CD14-positive monocyte (primary cell): ENCODE data around the gene TXK. TPM values are rescaled to one million over a fixed set of nuclear protein-coding genes. Genes with fewer than 3 reads are reported as not detected.

Experiments used
- DNase-seq, 3 donors: peaks; one replicate each; pipeline ENCODE4 v3.0.0-alpha.2; 2011 to 2022
- H2AFZ ChIP-seq: 2 replicates; pipeline ENCODE4 v1.6.0; 2012; ENCODE audit warnings: mild to moderate bottlenecking, low read depth, low read length, inconsistent platforms; ENCODE audit not compliant: insufficient read depth, poor library complexity, severe bottlenecking
- H3K27ac ChIP-seq, 2 donors: 1 replicate in 1 of 2; 2 replicates in 1 of 2; pipeline ENCODE4 v1.5.1; 2012 to 2013; ENCODE audit warnings: low read length in 2 of 2, control low read depth in 1 of 2, inconsistent platforms in 1 of 2, low read depth in 1 of 2, mild to moderate bottlenecking in 1 of 2
- H3K27me3 ChIP-seq, 2 donors: one replicate each; pipeline versions ENCODE4 v1.6.0 to v1.6.1; 2011 to 2013; ENCODE audit warnings: low read length in 2 of 2; ENCODE audit not compliant: control insufficient read depth in 2 of 2, insufficient read depth in 2 of 2
- H3K36me3 ChIP-seq, 2 donors: replicated peaks in 1 of 2; 1 replicate in 1 of 2; 2 replicates in 1 of 2; pipeline versions ENCODE4 v1.5.1 to v1.6.1; 2012 to 2013; ENCODE audit warnings: low read length in 2 of 2, control low read depth in 1 of 2, inconsistent platforms in 1 of 2, mild to moderate bottlenecking in 1 of 2; ENCODE audit not compliant: insufficient read depth in 2 of 2, control insufficient read depth in 1 of 2
- H3K4me1 ChIP-seq, 2 donors: 1 replicate in 1 of 2; 2 replicates in 1 of 2; pipeline versions ENCODE4 v1.5.1 to v1.6.1; 2012 to 2013; ENCODE audit warnings: low read length in 2 of 2, control low read depth in 1 of 2, inconsistent platforms in 1 of 2, mild to moderate bottlenecking in 1 of 2, moderate library complexity in 1 of 2; ENCODE audit not compliant: insufficient read depth in 2 of 2, control insufficient read depth in 1 of 2
- H3K4me2 ChIP-seq: replicated peaks from 2 replicates; pipeline ENCODE3; 2012; ENCODE audit warnings: low read length, moderate library complexity, mild to moderate bottlenecking; ENCODE audit not compliant: poor library complexity, severe bottlenecking; ENCODE audit errors: extremely low read depth
- H3K4me3 ChIP-seq, 3 experiments: fragments of 200-600 bp in 1 of 3; sonication (generic) in 1 of 3; replicated peaks in 1 of 3; 1 replicate in 2 of 3; 2 replicates in 1 of 3; pipeline ENCODE4 v1.5.1; 2011 to 2013; ENCODE audit warnings: low read length in 3 of 3, mild to moderate bottlenecking in 3 of 3, control low read depth in 2 of 3, low read depth in 2 of 3, inconsistent platforms in 1 of 3, moderate library complexity in 1 of 3
- H3K79me2 ChIP-seq: 2 replicates; pipeline ENCODE4 v1.6.0; 2012; ENCODE audit warnings: mild to moderate bottlenecking, control low read depth, inconsistent platforms, low read length, moderate library complexity; ENCODE audit not compliant: insufficient read depth
- H3K9ac ChIP-seq: 2 replicates; pipeline ENCODE4 v1.6.0; 2017; ENCODE audit warnings: low read length, mild to moderate bottlenecking; ENCODE audit not compliant: insufficient read depth, poor library complexity, severe bottlenecking
- H3K9me3 ChIP-seq, 2 donors: replicated peaks in 1 of 2; 1 replicate in 1 of 2; 2 replicates in 1 of 2; pipeline versions ENCODE4 v1.5.1 to v1.6.1; 2012 to 2013; ENCODE audit warnings: low read length in 2 of 2, control low read depth in 1 of 2; ENCODE audit not compliant: control insufficient read depth in 1 of 2, insufficient read depth in 1 of 2
- H4K20me1 ChIP-seq: 2 replicates; pipeline ENCODE4 v1.6.0; 2012; ENCODE audit warnings: mild to moderate bottlenecking, low read length, control low read depth, moderate library complexity; ENCODE audit not compliant: insufficient read depth
- H3K27ac Mint-ChIP-seq, 7 donors: one replicate each; pipeline ENCODE4 v1.8.0; 2020; ENCODE audit warnings: mild to moderate bottlenecking in 7 of 7, mixed read lengths in 7 of 7, moderate library complexity in 6 of 7, inconsistent platforms in 2 of 7
- H3K27me3 Mint-ChIP-seq, 3 donors: one replicate each; pipeline ENCODE4 v1.8.0; 2021 to 2022; ENCODE audit warnings: low read depth in 3 of 3, mild to moderate bottlenecking in 3 of 3, mixed read lengths in 3 of 3, moderate library complexity in 3 of 3, inconsistent platforms in 1 of 3
- H3K36me3 Mint-ChIP-seq, 2 donors: one replicate each; pipeline ENCODE4 v1.8.0; 2020; ENCODE audit warnings: mixed read lengths in 2 of 2, inconsistent platforms in 1 of 2, mild to moderate bottlenecking in 1 of 2
- H3K4me1 Mint-ChIP-seq: one replicate; pipeline ENCODE4 v1.8.0; 2020; ENCODE audit warnings: mild to moderate bottlenecking, mixed read lengths
- H3K4me3 Mint-ChIP-seq, 2 donors: one replicate each; pipeline ENCODE4 v1.8.0; 2020; ENCODE audit warnings: mild to moderate bottlenecking in 2 of 2, mixed read lengths in 2 of 2, moderate library complexity in 1 of 2
- H3K9me3 Mint-ChIP-seq, 7 donors: one replicate each; pipeline ENCODE4 v1.8.0; 2020 to 2022; ENCODE audit warnings: mixed read lengths in 7 of 7, mild to moderate bottlenecking in 6 of 7, moderate library complexity in 6 of 7, inconsistent platforms in 2 of 7
- CTCF ChIP-seq: fragments of 200-600 bp; IDR thresholded peaks from one replicate; pipeline ENCODE4 v1.8.0; 2022; ENCODE audit warnings: antibody characterized with exemption, mild to moderate bottlenecking
- WGBS: methylation state at CpG from one replicate; pipeline ENCODE4 v1.1.5; 2013; ENCODE audit warnings: missing lambda C conversion rate; ENCODE audit not compliant: insufficient coverage; 5-methylcytosine and 5-hydroxymethylcytosine counted together
- intact Hi-C, 2 donors: fragments of 100-400 bp; cut with micrococcal nuclease; formaldehyde crosslinking; loops; one replicate each; pipeline versions ENCODE4 v1.15.0 to v1.15.1; 2023
- polyA plus RNA-seq, 3 donors: library from polyadenylated mRNA; depleted of rRNA in 1 of 3; unstranded in 2 of 3; stranded (reverse) in 1 of 3; fragments of 300-500 nt in 2 of 3; fragments of >200 nt in 1 of 3; fragmentation: Illumina TruSeq in 2 of 3; gene quantifications; 1 replicate in 2 of 3; 2 replicates in 1 of 3; pipeline ENCODE4 v1.2.3, GENCODE V29; 2012 to 2021

The TXK gene
- polyA plus RNA-seq, 3 donors, result 0.13 to 0.93 (median 0.54) TPM

- Histone ChIP-seq H3K9ac (no peak overlapping the region), H4K20me1 (no peaks in the 10 kb centered on the region), H3K4me1 (peaks cover 31 to 32% of the 10 kb centered on the region in 2 donors), H3K27me3 (peaks cover 31 to 39% of the 10 kb centered on the region in 2 donors), H3K4me3 (no peak overlapping the region), H3K36me3 (no peaks in the 10 kb centered on the region), H3K9me3 (no peaks in the 10 kb centered on the region), H2AFZ (no peak overlapping the region), H3K27ac (no peak overlapping the region), H3K79me2 (no peaks in the 10 kb centered on the region), H3K4me2 (no peak overlapping the region)
- H3K27me3 Mint-ChIP-seq, result peaks cover 30 to 54% (median 45%) of the 10 kb centered on the region in 3 donors
- H3K4me1 Mint-ChIP-seq, result peaks cover 47% of the 10 kb centered on the region
- intact Hi-C loops, result loop anchor here in 1 of 2 donors (10.0 kb wide), 1 partner anchor 121 kb away; no protein-coding TSS in a partner anchor
- no peak for TF ChIP-seq CTCF
- H3K27ac Mint-ChIP-seq, result peak overlapping the region in 1 of 7 donors; percentile 85
- H3K9me3 Mint-ChIP-seq, result peaks cover 0 to 2% (median 0%) of the 10 kb centered on the region in 7 donors
- 15% methylated on average over 3 of the region's 3 CpGs for WGBS
- H3K4me3 Mint-ChIP-seq, result peak overlapping the region in 1 of 2 donors; percentile 75
- peaks cover 4 to 9% of the 10 kb centered on the region in 2 donors for H3K36me3 Mint-ChIP-seq
- DNase-seq, result no peak
Observed at GRCh38 chr4:48046059-48046458, 88.0 kb downstream of the TXK start.

- Mint-ChIP-seq H3K4me1 (peaks cover 43% of the 10 kb centered on the region), H3K27me3 (peaks cover 22 to 45% (median 31%) of the 10 kb centered on the region in 3 donors), H3K36me3 (peaks cover 4 to 9% of the 10 kb centered on the region in 2 donors), H3K4me3 (no peak overlapping the region), H3K27ac (no peak overlapping the region), H3K9me3 (peaks cover 0 to 2% (median 0%) of the 10 kb centered on the region in 7 donors)
- Histone ChIP-seq H3K4me3 (no peak overlapping the region), H3K27ac (no peak overlapping the region), H3K9me3 (no peaks in the 10 kb centered on the region), H3K4me1 (peaks cover 31 to 32% of the 10 kb centered on the region in 2 donors), H4K20me1 (no peaks in the 10 kb centered on the region), H3K9ac (no peak overlapping the region), H3K79me2 (no peaks in the 10 kb centered on the region), H3K36me3 (no peaks in the 10 kb centered on the region), H3K27me3 (peaks cover 21 to 28% of the 10 kb centered on the region in 2 donors), H3K4me2 (no peak overlapping the region), H2AFZ (no peak overlapping the region)
- no peak for DNase-seq
- WGBS, result no CpG with 5 or more reads among the region's 2 CpGs
- intact Hi-C loops, result loop anchor here in 1 of 2 donors (10.0 kb wide), 1 partner anchor 119 kb away; no protein-coding TSS in a partner anchor
- TF ChIP-seq CTCF, result no peak
Observed at GRCh38 chr4:48044298-48044697, 89.8 kb downstream of the TXK start.
